Neural cell (in vitro differentiated cells): ENCODE data around the gene SLC15A5. TPM values are rescaled to one million over a fixed set of nuclear protein-coding genes. Genes with fewer than 3 reads are reported as not detected.

Source experiments
- H2AFZ ChIP-seq: fragments of 200-600, 300-800 bp; sonication (generic), shearing (Covaris generic); 2 replicates; pipeline ENCODE4 v1.6.0; 2014; ENCODE audit warnings: low read depth, mild to moderate bottlenecking, antibody characterized with exemption, low read length, moderate library complexity
- H3F3A ChIP-seq: fragments of 200-600 bp; shearing (Covaris generic); 2 replicates; pipeline ENCODE4 v1.6.1; 2016; ENCODE audit warnings: mild to moderate bottlenecking, moderate library complexity, mixed read lengths, antibody characterized with exemption, low read length; ENCODE audit not compliant: insufficient read depth, poor library complexity, severe bottlenecking
- H3K27ac ChIP-seq: fragments of 200-600, 300-800 bp; sonication (generic), shearing (Covaris generic); 2 replicates; pipeline ENCODE4 v1.5.1; 2014; ENCODE audit warnings: mild to moderate bottlenecking, low read length, moderate library complexity
- H3K27me3 ChIP-seq: fragments of 300-800, 200-600 bp; sonication (generic), shearing (Covaris generic); 2 replicates; pipeline ENCODE4 v1.6.0; 2014; ENCODE audit warnings: mild to moderate bottlenecking, low read depth, low read length, moderate library complexity; ENCODE audit not compliant: insufficient read depth
- H3K36me3 ChIP-seq: fragments of 300-800, 200-600 bp; sonication (generic), shearing (Covaris generic); 2 replicates; pipeline ENCODE4 v1.5.1; 2014; ENCODE audit warnings: mild to moderate bottlenecking, antibody characterized with exemption, low read length, moderate library complexity; ENCODE audit not compliant: insufficient read depth
- H3K4me2 ChIP-seq: fragments of 300-800, 200-600 bp; sonication (generic), shearing (Covaris generic); 2 replicates; pipeline ENCODE4 v1.6.0; 2014; ENCODE audit warnings: mild to moderate bottlenecking, low read length
- H3K4me3 ChIP-seq: fragments of 300-800, 200-600 bp; sonication (generic), shearing (Covaris generic); 2 replicates; pipeline ENCODE4 v1.5.1; 2014; ENCODE audit warnings: mild to moderate bottlenecking, low read length, moderate library complexity
- H3K79me2 ChIP-seq: fragments of 200-600 bp; shearing (Covaris generic); replicated peaks from 2 replicates; pipeline ENCODE4 v1.6.0; 2014; ENCODE audit warnings: mild to moderate bottlenecking, low read length, moderate library complexity; ENCODE audit not compliant: insufficient read depth
- H3K9ac ChIP-seq: fragments of 300-800, 200-600 bp; sonication (generic), shearing (Covaris generic); 2 replicates; pipeline ENCODE4 v1.6.1; 2016; ENCODE audit warnings: mild to moderate bottlenecking, low read length, mixed read lengths
- H3K9me2 ChIP-seq: fragments of 200-600 bp; shearing (Covaris generic); 2 replicates; pipeline ENCODE4 v1.6.1; 2016; ENCODE audit warnings: mild to moderate bottlenecking, low read length, mixed read lengths; ENCODE audit not compliant: insufficient read depth
- H3K9me3 ChIP-seq: fragments of 200-600, 300-800 bp; sonication (generic), shearing (Covaris generic); 2 replicates; pipeline ENCODE4 v1.6.1; 2016; ENCODE audit warnings: mild to moderate bottlenecking, mixed run types, low read length, moderate library complexity, mixed read lengths
- H4K20me1 ChIP-seq: fragments of 200-600 bp; shearing (Covaris generic); 2 replicates; pipeline ENCODE4 v1.6.1; 2016; ENCODE audit warnings: mild to moderate bottlenecking, mixed run types; ENCODE audit not compliant: insufficient read depth
- CTCF ChIP-seq: fragments of 450-650 bp; IDR thresholded peaks from 2 replicates; pipeline ENCODE4 v1.5.1; 2014; ENCODE audit warnings: antibody characterized with exemption, mild to moderate bottlenecking, moderate library complexity; ENCODE audit not compliant: poor library complexity, severe bottlenecking
- EP300 ChIP-seq: fragments of 450-650 bp; conservative IDR thresholded peaks from 2 replicates; pipeline ENCODE4 v1.6.1; 2014; ENCODE audit warnings: antibody characterized with exemption, mild to moderate bottlenecking, moderate library complexity; ENCODE audit not compliant: poor library complexity, severe bottlenecking
- EZH2 ChIP-seq: fragments of 200-600, 300-800 bp; shearing (Covaris generic), sonication (generic); IDR thresholded peaks from 2 replicates; pipeline ENCODE4 v1.6.1; 2014; ENCODE audit warnings: antibody characterized with exemption, low read length, borderline replicate concordance, mild to moderate bottlenecking; ENCODE audit not compliant: insufficient read depth, poor library complexity, severe bottlenecking
- MXI1 ChIP-seq: fragments of 450-650 bp; conservative IDR thresholded peaks from 2 replicates; pipeline ENCODE4 v1.6.1; 2014; ENCODE audit warnings: antibody characterized with exemption, mild to moderate bottlenecking; ENCODE audit not compliant: poor library complexity, severe bottlenecking
- POLR2AphosphoS5 ChIP-seq: IDR thresholded peaks from 2 replicates; pipeline ENCODE4 v1.6.1; 2012
- RAD21 ChIP-seq: fragments of 450-650 bp; conservative IDR thresholded peaks from 2 replicates; pipeline ENCODE4 v1.6.1; 2014; ENCODE audit warnings: antibody characterized with exemption, mild to moderate bottlenecking, moderate library complexity
- REST ChIP-seq: IDR thresholded peaks from 2 replicates; pipeline ENCODE4 v1.6.1; 2012; ENCODE audit warnings: borderline replicate concordance
- SMC3 ChIP-seq: fragments of 450-650 bp; conservative IDR thresholded peaks from 2 replicates; pipeline ENCODE4 v1.6.1; 2014; ENCODE audit warnings: antibody characterized with exemption, mild to moderate bottlenecking, moderate library complexity; ENCODE audit not compliant: poor library complexity
- TAF1 ChIP-seq: IDR thresholded peaks from 2 replicates; pipeline ENCODE4 v1.6.1; 2012; ENCODE audit warnings: low read depth
- polyA plus RNA-seq: library from polyadenylated mRNA; depleted of rRNA; stranded (reverse); fragments of >200 nt; gene quantifications from 2 replicates; pipeline ENCODE4 v1.2.3, GENCODE V29; 2014

Gene SLC15A5
- polyA plus RNA-seq, 1 donor from 2014 or later: not detected

GRCh38 chr12:16299403-16299802 lies 21.9 kb upstream of the SLC15A5 start:
- H3K27me3 ChIP-seq: no peaks in the 10 kb centered on the region
- no peak overlapping the region for H3K27ac ChIP-seq
- H3K36me3 ChIP-seq: no peaks in the 10 kb centered on the region
- no peak overlapping the region for H3K9ac ChIP-seq
- H2AFZ ChIP-seq: no peak overlapping the region
- H3K9me3 ChIP-seq: no peaks in the 10 kb centered on the region
- H3K79me2 ChIP-seq: no peaks in the 10 kb centered on the region
- TF ChIP-seq CTCF: no peak
- no peak for TF ChIP-seq REST
- H3K4me2 ChIP-seq: no peak overlapping the region
- H3K9me2 ChIP-seq: no peaks in the 10 kb centered on the region
- no peaks in the 10 kb centered on the region for H3F3A ChIP-seq
- H4K20me1 ChIP-seq: no peaks in the 10 kb centered on the region
- H3K4me3 ChIP-seq: no peak overlapping the region

- Histone ChIP-seq H3K9me3 (no peaks in the 10 kb centered on the region), H3K9me2 (no peaks in the 10 kb centered on the region), H3K79me2 (no peaks in the 10 kb centered on the region), H3K36me3 (no peaks in the 10 kb centered on the region), H3K27me3 (no peaks in the 10 kb centered on the region), H2AFZ (no peak overlapping the region), H3K27ac (no peak overlapping the region), H3K9ac (no peak overlapping the region), H3K4me2 (no peak overlapping the region), H3K4me3 (no peak overlapping the region), H4K20me1 (no peaks in the 10 kb centered on the region), H3F3A (no peaks in the 10 kb centered on the region)
- no peak for TF ChIP-seq EZH2
- TF ChIP-seq TAF1: no peak
- TF ChIP-seq MXI1: no peak
Measured at GRCh38 chr12:16297521-16297920, 20.0 kb upstream of the SLC15A5 start.

- no peaks in the 10 kb centered on the region for H3K9me2 ChIP-seq
- no peaks in the 10 kb centered on the region for H3K79me2 ChIP-seq
- no peak overlapping the region for H2AFZ ChIP-seq
- no peak overlapping the region for H3K9ac ChIP-seq
- no peaks in the 10 kb centered on the region for H3K36me3 ChIP-seq
- no peak overlapping the region for H3K4me2 ChIP-seq
- no peaks in the 10 kb centered on the region for H4K20me1 ChIP-seq
- H3K9me3 ChIP-seq: no peaks in the 10 kb centered on the region
- H3K27ac ChIP-seq: no peak overlapping the region
- no peaks in the 10 kb centered on the region for H3K27me3 ChIP-seq
- no peaks in the 10 kb centered on the region for H3F3A ChIP-seq
- H3K4me3 ChIP-seq: no peak overlapping the region
- TF ChIP-seq EZH2: no peak
- no peak for TF ChIP-seq MXI1
- no peak for TF ChIP-seq TAF1
- TF ChIP-seq CTCF: no peak
- no peak for TF ChIP-seq RAD21
- no peak for TF ChIP-seq REST
- TF ChIP-seq EP300: no peak
- no peak for TF ChIP-seq SMC3
- no peak for TF ChIP-seq POLR2AphosphoS5
Measured at GRCh38 chr12:16294376-16294956, 17.0 kb upstream of the SLC15A5 start.
